ENCODE data around the gene TFG. TPM values are rescaled to one million over a fixed set of nuclear protein-coding genes. Genes with fewer than 3 reads are reported as not detected.
A peak's percentile ranks its signal among the peaks of the same experiment; 100 is the strongest.

TFG gene
- total and polyA plus RNA-seq, 4 experiments from 2014 or later = 42.3 to 56.6 (median 47.8) TPM

DNA sequence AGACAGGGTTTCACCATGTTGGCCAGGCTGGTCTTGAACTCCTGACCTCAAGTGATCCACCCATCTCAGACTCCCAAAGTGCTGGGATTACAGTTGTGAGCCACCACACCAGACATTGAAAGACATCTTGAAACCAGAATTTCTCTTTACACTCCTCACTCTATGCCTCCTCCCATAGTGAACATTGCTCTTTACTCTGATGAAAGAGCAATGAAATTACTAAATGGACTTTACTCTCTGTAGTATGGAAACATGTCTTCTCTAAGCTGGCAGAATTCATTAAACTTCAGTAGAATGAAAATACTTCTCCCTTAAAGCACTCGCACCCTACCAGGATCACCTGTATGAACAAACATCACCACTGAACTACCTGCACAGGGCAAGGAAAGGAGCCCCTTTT lies 27.8 kb upstream of the TFG start:
- H3K4me3 ChIP-seq (ENCODE audit: low read length in 2 of 2) = no peak overlapping the region
- H3K4me1 ChIP-seq (ENCODE audit: insufficient read depth, low read length) = no peaks in the 10 kb centered on the region
- peaks cover 3 to 4% of the 10 kb centered on the region in 2 donors for H3K27me3 Mint-ChIP-seq
- peaks cover 0 to 4% (median 0%) of the 10 kb centered on the region in 8 donors for H3K9me3 Mint-ChIP-seq
- DNase-seq = no peak
- no peaks in the 10 kb centered on the region for H3K27me3 ChIP-seq (ENCODE audit: insufficient read depth, low read length)
- POLR2A ChIA-PET (ENCODE audit: partially characterized antibody) = no interaction called here
- no peaks in the 10 kb centered on the region for H3K36me3 ChIP-seq (ENCODE audit: insufficient read depth, low read length)
- H3K36me3 Mint-ChIP-seq = no peaks in the 10 kb centered on the region
- H3K4me1 Mint-ChIP-seq = no peaks in the 10 kb centered on the region
- CTCF ChIA-PET (ENCODE audit: partially characterized antibody) = interaction anchor here (1.0 kb wide), 1 partner anchor 298 kb away, joined by 3 read pairs; no protein-coding TSS in a partner anchor
- H3K9me3 ChIP-seq (ENCODE audit: control insufficient read depth in 1 of 2, low read length in 2 of 2) = no peaks in the 10 kb centered on the region
- H3K4me3 Mint-ChIP-seq = no peak overlapping the region
- H3K27ac ChIP-seq (ENCODE audit: low read depth, low read length) = no peak overlapping the region
- intact Hi-C loops (cut with micrococcal nuclease) = no loop called here
- peak overlapping the region in 1 of 7 donors; percentile 52 for H3K27ac Mint-ChIP-seq

GRCh38 chr3:100682056-100682853 lies 27.0 kb upstream of the TFG start:
- H3K27ac Mint-ChIP-seq = no peak overlapping the region

GRCh38 chr3:100682854-100683760 lies 26.2 kb upstream of the TFG start:
- H3K4me3 Mint-ChIP-seq = no peak overlapping the region
- POLR2A ChIA-PET (ENCODE audit: partially characterized antibody) = no interaction called here

More at GRCh38 chr3:100682056-100682853, 27.0 kb upstream of the TFG start:
- Histone ChIP-seq H3K36me3 (ENCODE audit: insufficient read depth, low read length) (no peaks in the 10 kb centered on the region), H3K4me3 (ENCODE audit: low read length in 2 of 2) (no peak overlapping the region), H3K27me3 (ENCODE audit: insufficient read depth, low read length) (no peaks in the 10 kb centered on the region), H3K4me1 (ENCODE audit: insufficient read depth, low read length) (no peaks in the 10 kb centered on the region), H3K9me3 (ENCODE audit: control insufficient read depth in 1 of 2, low read length in 2 of 2) (no peaks in the 10 kb centered on the region), H3K27ac (ENCODE audit: low read depth, low read length) (no peak overlapping the region)
- CTCF ChIA-PET (ENCODE audit: partially characterized antibody) = no interaction called here
- no peak for DNase-seq
- Mint-ChIP-seq H3K36me3 (no peaks in the 10 kb centered on the region), H3K9me3 (peaks cover 0 to 4% (median 0%) of the 10 kb centered on the region in 8 donors), H3K4me3 (no peak overlapping the region), H3K27me3 (peaks cover 3 to 4% of the 10 kb centered on the region in 2 donors), H3K4me1 (no peaks in the 10 kb centered on the region)
- intact Hi-C loops (cut with micrococcal nuclease) = no loop called here
- POLR2A ChIA-PET (ENCODE audit: partially characterized antibody) = no interaction called here

DNA sequence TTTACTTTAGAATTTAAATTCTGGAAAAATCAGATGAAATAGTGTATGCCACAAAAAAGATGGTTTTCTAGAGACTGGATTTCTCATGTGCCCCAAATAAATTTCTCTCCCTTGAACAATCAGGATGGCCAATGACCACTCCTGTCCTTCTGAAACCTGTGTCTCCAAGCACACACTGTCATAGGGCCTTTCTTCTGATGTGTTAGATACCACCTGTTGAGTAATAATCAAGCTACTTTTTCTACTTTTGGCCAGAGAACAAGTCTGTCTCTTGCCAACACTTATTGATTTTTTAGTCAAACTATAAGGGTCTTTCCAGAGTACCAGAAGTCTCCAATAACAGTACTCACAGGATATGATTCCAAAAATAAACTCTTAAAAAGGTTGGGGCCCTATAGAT lies 16.1 kb upstream of the TFG start:
- Mint-ChIP-seq H3K27ac (no peak overlapping the region), H3K4me3 (no peak overlapping the region), H3K9me3 (peaks cover 0 to under 1% (median 0%) of the 10 kb centered on the region in 8 donors), H3K36me3 (peaks cover 0 to 3% of the 10 kb centered on the region in 2 donors), H3K27me3 (peaks cover 31 to 34% of the 10 kb centered on the region in 2 donors), H3K4me1 (no peaks in the 10 kb centered on the region)
- Histone ChIP-seq H3K27ac (ENCODE audit: low read depth, low read length) (no peak overlapping the region), H3K9me3 (ENCODE audit: control insufficient read depth in 1 of 2, low read length in 2 of 2) (no peaks in the 10 kb centered on the region), H3K4me1 (ENCODE audit: insufficient read depth, low read length) (no peaks in the 10 kb centered on the region), H3K36me3 (ENCODE audit: insufficient read depth, low read length) (no peaks in the 10 kb centered on the region), H3K4me3 (ENCODE audit: low read length in 2 of 2) (no peak overlapping the region), H3K27me3 (ENCODE audit: insufficient read depth, low read length) (peaks cover 3% of the 10 kb centered on the region)
- ChIA-PET CTCF (ENCODE audit: partially characterized antibody) (interaction anchor here (1.2 kb wide), 1 partner anchor 20 kb away, joined by 3 read pairs; no protein-coding TSS in a partner anchor), POLR2A (ENCODE audit: partially characterized antibody) (no interaction called here)
- intact Hi-C loops (cut with micrococcal nuclease) = no loop called here
- DNase-seq = no peak

More at GRCh38 chr3:100682854-100683760, 26.2 kb upstream of the TFG start:
- no peaks in the 10 kb centered on the region for H3K36me3 ChIP-seq (ENCODE audit: insufficient read depth, low read length)
- no peaks in the 10 kb centered on the region for H3K9me3 ChIP-seq (ENCODE audit: control insufficient read depth in 1 of 2, low read length in 2 of 2)
- CTCF ChIA-PET (ENCODE audit: partially characterized antibody) = no interaction called here
- no peak for DNase-seq
- no peaks in the 10 kb centered on the region for H3K4me1 ChIP-seq (ENCODE audit: insufficient read depth, low read length)
- Mint-ChIP-seq H3K9me3 (peaks cover 0 to 3% (median 0%) of the 10 kb centered on the region in 8 donors), H3K36me3 (no peaks in the 10 kb centered on the region), H3K27me3 (peaks cover 0 to 4% of the 10 kb centered on the region in 2 donors), H3K4me1 (no peaks in the 10 kb centered on the region), H3K27ac (peak overlapping the region in 1 of 7 donors; percentile 29)
- intact Hi-C loops (cut with micrococcal nuclease) = no loop called here
- no peak overlapping the region for H3K27ac ChIP-seq (ENCODE audit: low read depth, low read length)
- no peak overlapping the region for H3K4me3 ChIP-seq (ENCODE audit: low read length in 2 of 2)
- H3K27me3 ChIP-seq (ENCODE audit: insufficient read depth, low read length) = no peaks in the 10 kb centered on the region

DNA sequence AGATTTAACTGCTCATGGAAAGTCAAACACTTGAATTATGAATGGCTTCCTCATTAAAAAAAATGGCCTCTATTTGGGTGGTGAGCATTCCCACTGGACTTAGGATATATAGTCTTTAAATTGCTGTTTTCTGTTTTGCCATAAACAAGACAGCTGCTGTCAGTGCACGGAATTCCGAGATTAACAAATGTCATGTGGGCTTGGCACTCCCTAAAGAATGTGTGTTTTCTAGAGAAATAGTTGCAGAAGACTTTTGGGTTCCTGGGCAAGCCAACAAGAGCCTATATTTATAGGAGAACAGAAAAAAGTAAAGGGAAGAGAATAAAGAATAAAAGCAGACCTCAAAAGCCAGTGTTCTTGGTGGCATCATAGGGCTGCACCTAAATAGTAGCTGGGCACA lies 13.6 kb upstream of the TFG start:
- POLR2A ChIA-PET (ENCODE audit: partially characterized antibody) = no interaction called here
- no peak overlapping the region for H3K27ac Mint-ChIP-seq

GRCh38 chr3:100696161-100696560 lies 13.1 kb upstream of the TFG start:
- no peaks in the 10 kb centered on the region for H3K36me3 ChIP-seq (ENCODE audit: insufficient read depth, low read length)
- H3K27me3 Mint-ChIP-seq = peaks cover 37 to 43% of the 10 kb centered on the region in 2 donors
- CTCF ChIA-PET (ENCODE audit: partially characterized antibody) = no interaction called here

More for the DNA sequence above, 13.6 kb upstream of the TFG start:
- Histone ChIP-seq H3K4me3 (ENCODE audit: low read length in 2 of 2) (no peak overlapping the region), H3K27me3 (ENCODE audit: insufficient read depth, low read length) (peaks cover 3% of the 10 kb centered on the region), H3K4me1 (ENCODE audit: insufficient read depth, low read length) (no peaks in the 10 kb centered on the region), H3K36me3 (ENCODE audit: insufficient read depth, low read length) (no peaks in the 10 kb centered on the region), H3K27ac (ENCODE audit: low read depth, low read length) (no peak overlapping the region), H3K9me3 (ENCODE audit: control insufficient read depth in 1 of 2, low read length in 2 of 2) (no peaks in the 10 kb centered on the region)
- Mint-ChIP-seq H3K36me3 (peaks cover 0 to 3% of the 10 kb centered on the region in 2 donors), H3K4me1 (no peaks in the 10 kb centered on the region), H3K4me3 (no peak overlapping the region), H3K27me3 (peaks cover 37 to 41% of the 10 kb centered on the region in 2 donors), H3K9me3 (peaks cover 0 to 4% (median 0%) of the 10 kb centered on the region in 8 donors)
- no peak for DNase-seq
- CTCF ChIA-PET (ENCODE audit: partially characterized antibody) = no interaction called here
- intact Hi-C loops (cut with micrococcal nuclease) = no loop called here

DNA sequence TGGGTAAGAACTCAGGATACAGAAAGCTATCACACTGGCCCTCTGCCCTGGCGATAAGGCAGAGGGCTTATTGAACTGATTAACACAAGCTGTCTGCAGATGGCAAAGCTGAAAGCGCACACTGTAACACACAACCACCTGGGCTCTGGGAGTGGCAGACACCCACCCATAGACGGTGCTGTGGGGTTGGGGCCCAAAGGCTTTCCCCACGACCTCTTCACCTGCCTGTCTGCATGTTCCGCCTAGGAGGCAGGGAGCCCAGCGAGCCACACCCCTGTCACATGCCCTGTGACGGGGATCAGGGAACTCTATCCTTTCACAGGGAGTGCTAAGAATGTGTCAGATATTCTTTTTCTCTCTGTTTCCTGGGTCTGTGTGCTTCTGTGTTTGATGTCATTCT lies 12.1 kb upstream of the TFG start:
- Histone ChIP-seq H3K9me3 (ENCODE audit: control insufficient read depth in 1 of 2, low read length in 2 of 2) (no peaks in the 10 kb centered on the region), H3K4me1 (ENCODE audit: insufficient read depth, low read length) (no peaks in the 10 kb centered on the region), H3K4me3 (ENCODE audit: low read length in 2 of 2) (no peak overlapping the region), H3K27me3 (ENCODE audit: insufficient read depth, low read length) (peaks cover 3% of the 10 kb centered on the region), H3K36me3 (ENCODE audit: insufficient read depth, low read length) (no peaks in the 10 kb centered on the region), H3K27ac (ENCODE audit: low read depth, low read length) (no peak overlapping the region)
- Mint-ChIP-seq H3K27ac (peak overlapping the region in 1 of 7 donors; percentile 13), H3K9me3 (peaks cover 0 to 4% (median 0%) of the 10 kb centered on the region in 8 donors), H3K4me1 (no peaks in the 10 kb centered on the region), H3K36me3 (peaks cover 0 to 3% of the 10 kb centered on the region in 2 donors), H3K4me3 (no peak overlapping the region), H3K27me3 (peaks cover 37 to 44% of the 10 kb centered on the region in 2 donors)
- CTCF ChIA-PET (ENCODE audit: partially characterized antibody) = interaction anchor here (0.6 kb wide), 1 partner anchor 23 kb away, joined by 3 read pairs; no protein-coding TSS in a partner anchor
- no peak for DNase-seq
- intact Hi-C loops (cut with micrococcal nuclease) = no loop called here
- POLR2A ChIA-PET (ENCODE audit: partially characterized antibody) = no interaction called here

More at GRCh38 chr3:100696161-100696560, 13.1 kb upstream of the TFG start:
- intact Hi-C loops (cut with micrococcal nuclease) = no loop called here
- no peaks in the 10 kb centered on the region for H3K9me3 ChIP-seq (ENCODE audit: control insufficient read depth in 1 of 2, low read length in 2 of 2)
- no peak for DNase-seq
- H3K36me3 Mint-ChIP-seq = peaks cover 0 to 3% of the 10 kb centered on the region in 2 donors
- no peaks in the 10 kb centered on the region for H3K4me1 Mint-ChIP-seq
- H3K9me3 Mint-ChIP-seq = peaks cover 0 to 4% (median 0%) of the 10 kb centered on the region in 8 donors
- POLR2A ChIA-PET (ENCODE audit: partially characterized antibody) = no interaction called here
- H3K27me3 ChIP-seq (ENCODE audit: insufficient read depth, low read length) = peaks cover 3% of the 10 kb centered on the region
- no peak overlapping the region for H3K27ac ChIP-seq (ENCODE audit: low read depth, low read length)
- no peak overlapping the region for H3K4me3 ChIP-seq (ENCODE audit: low read length in 2 of 2)
- H3K4me1 ChIP-seq (ENCODE audit: insufficient read depth, low read length) = no peaks in the 10 kb centered on the region
- H3K4me3 Mint-ChIP-seq = no peak overlapping the region
- no peak overlapping the region for H3K27ac Mint-ChIP-seq
